ENCODE data around the gene FGF22. TPM values are rescaled to one million over a fixed set of nuclear protein-coding genes. Genes with fewer than 3 reads are reported as not detected.
"Not testable (repeated sequence)": the region's sequence is repeated elsewhere in the genome, so short reads cannot be mapped to it uniquely, and the experiment has no call there.

Gene FGF22
- total RNA-seq, 4 donors from 2014 or later, result 0.30 to 9.0 (median 3.4) TPM

- H3K4me3 ChIP-seq, result no peak overlapping the region
- TF ChIP-seq EP300 (IDR thresholded peaks at IDR 0.05), result peak; percentile 69 to 90
- no peak for TF ChIP-seq POLR2A (IDR thresholded peaks at IDR 0.05)
- no peak for TF ChIP-seq CTCF (IDR thresholded peaks at IDR 0.05)
- peak; percentile 79 to 86 for DNase-seq (ENCODE audit: low spot score in 2 of 2)
- peak overlapping the region; percentile 48 to 89 (median 68) for H3K27ac ChIP-seq
- peaks cover 0 to 27% (median 0%) of the 10 kb centered on the region in 4 donors for H3K4me1 ChIP-seq
- WGBS, 2 donors, result 45 to 48% methylated on average over 24 of the region's 24 CpGs
- H3K9me3 ChIP-seq, result no peaks in the 10 kb centered on the region
- no peaks in the 10 kb centered on the region for H3K27me3 ChIP-seq
- H3K36me3 ChIP-seq, result peaks cover 5 to 95% (median 22%) of the 10 kb centered on the region in 3 donors
Observed at GRCh38 chr19:623974-624373, 15.7 kb upstream of the FGF22 start.

GRCh38 chr19:624433-625109 is 15.1 kb upstream of the FGF22 start:
- Histone ChIP-seq H3K9me3 (no peaks in the 10 kb centered on the region), H3K4me1 (peaks cover 0 to 27% (median 0%) of the 10 kb centered on the region in 4 donors), H3K4me3 (no peak overlapping the region), H3K27ac (peak overlapping the region; percentile 48 to 89 (median 68)), H3K36me3 (peaks cover 3 to 95% (median 16%) of the 10 kb centered on the region in 3 donors), H3K27me3 (no peaks in the 10 kb centered on the region)
- TF ChIP-seq EP300 (IDR thresholded peaks at IDR 0.05) (no peak), CTCF (IDR thresholded peaks at IDR 0.05) (no peak), POLR2A (IDR thresholded peaks at IDR 0.05) (no peak)
- 88% methylated on average over 22 to 23 of the region's 24 CpGs for WGBS, 2 donors
- no peak for DNase-seq (ENCODE audit: low spot score in 2 of 2)

GRCh38 chr19:625257-625656 is 14.4 kb upstream of the FGF22 start:
- WGBS, 2 donors, result 83 to 95% methylated on average over 5 of the region's 5 CpGs
- Histone ChIP-seq H3K36me3 (peaks cover 3 to 95% (median 9%) of the 10 kb centered on the region in 3 donors), H3K4me3 (no peak overlapping the region), H3K27me3 (no peaks in the 10 kb centered on the region), H3K9me3 (no peaks in the 10 kb centered on the region), H3K4me1 (peaks cover 0 to 31% (median 0%) of the 10 kb centered on the region in 4 donors), H3K27ac (peak overlapping the region in 1 of 4 donors; percentile 89)
- TF ChIP-seq POLR2A (IDR thresholded peaks at IDR 0.05) (no peak), EP300 (IDR thresholded peaks at IDR 0.05) (no peak), CTCF (IDR thresholded peaks at IDR 0.05) (no peak)
- no peak for DNase-seq (ENCODE audit: low spot score in 2 of 2)

GRCh38 chr19:626566-626965 is 13.1 kb upstream of the FGF22 start:
- H3K9me3 ChIP-seq, result not testable (repeated sequence)
- H3K36me3 ChIP-seq, result peaks cover 3 to 92% (median 9%) of the 10 kb centered on the region in 3 donors
- WGBS, 2 donors, result 88 to 95% methylated on average over 7 of the region's 7 CpGs

GRCh38 chr19:628168-628567 is 11.5 kb upstream of the FGF22 start:
- Histone ChIP-seq H3K4me3 (no peak overlapping the region), H3K9me3 (no peaks in the 10 kb centered on the region), H3K27ac (no peak overlapping the region), H3K36me3 (peaks cover 3 to 76% (median 9%) of the 10 kb centered on the region in 3 donors), H3K27me3 (no peaks in the 10 kb centered on the region), H3K4me1 (peaks cover 0 to 44% (median 8%) of the 10 kb centered on the region in 4 donors)
- DNase-seq (ENCODE audit: low spot score in 2 of 2), result no peak
- no peak for TF ChIP-seq POLR2A (IDR thresholded peaks at IDR 0.05)
- WGBS, 2 donors, result 85 to 91% methylated on average over 19 of the region's 19 CpGs

More at GRCh38 chr19:626566-626965, 13.1 kb upstream of the FGF22 start:
- not testable (repeated sequence) for H3K4me3 ChIP-seq; H3K27ac ChIP-seq; H3K27me3 ChIP-seq; DNase-seq (ENCODE audit: low spot score in 2 of 2)
- H3K4me1 ChIP-seq, result peaks cover 0 to 40% (median 0%) of the 10 kb centered on the region in 4 donors

- H3K36me3 ChIP-seq, result peaks cover 3 to 63% (median 9%) of the 10 kb centered on the region in 3 donors
- not testable (repeated sequence) for H3K9me3 ChIP-seq; DNase-seq (ENCODE audit: low spot score in 2 of 2); H3K27ac ChIP-seq; H3K4me3 ChIP-seq; H3K27me3 ChIP-seq
- H3K4me1 ChIP-seq, result peaks cover 0 to 40% (median 16%) of the 10 kb centered on the region in 4 donors
- WGBS, 2 donors, result 79 to 84% methylated on average over 12 to 19 of the region's 25 CpGs
Observed at GRCh38 chr19:629515-629914, 10.2 kb upstream of the FGF22 start.

Measured in tibial nerve (tissue), 4 donors.